Fibroblast of pulmonary artery (primary cell): Measurements from ENCODE around the gene ABHD2.

Source experiments
- DNase-seq: peaks from one replicate; pipeline ENCODE4 v3.0.0-alpha.2; 2010; ENCODE audit warnings: low read depth
- H3K4me3 ChIP-seq: replicated peaks from 2 replicates; pipeline ENCODE4 v1.5.1; 2011; ENCODE audit warnings: low read depth, mild to moderate bottlenecking, control low read depth, low read length, moderate library complexity
- CTCF ChIP-seq: IDR thresholded peaks from 2 replicates; pipeline ENCODE4 v1.5.1; 2011; ENCODE audit warnings: mild to moderate bottlenecking, control low read depth, low read length, inconsistent platforms; ENCODE audit errors: missing control alignments

The ABHD2 gene

GRCh38 chr15:89127054-89127702 lies 38.9 kb downstream of the ABHD2 start:
- peak; percentile 12 for TF ChIP-seq CTCF
- DNase-seq, result no peak
- no peak overlapping the region for H3K4me3 ChIP-seq

GRCh38 chr15:89128320-89129122 lies 40.3 kb downstream of the ABHD2 start:
- no peak for DNase-seq
- no peak overlapping the region for H3K4me3 ChIP-seq
- TF ChIP-seq CTCF, result no peak

DNA sequence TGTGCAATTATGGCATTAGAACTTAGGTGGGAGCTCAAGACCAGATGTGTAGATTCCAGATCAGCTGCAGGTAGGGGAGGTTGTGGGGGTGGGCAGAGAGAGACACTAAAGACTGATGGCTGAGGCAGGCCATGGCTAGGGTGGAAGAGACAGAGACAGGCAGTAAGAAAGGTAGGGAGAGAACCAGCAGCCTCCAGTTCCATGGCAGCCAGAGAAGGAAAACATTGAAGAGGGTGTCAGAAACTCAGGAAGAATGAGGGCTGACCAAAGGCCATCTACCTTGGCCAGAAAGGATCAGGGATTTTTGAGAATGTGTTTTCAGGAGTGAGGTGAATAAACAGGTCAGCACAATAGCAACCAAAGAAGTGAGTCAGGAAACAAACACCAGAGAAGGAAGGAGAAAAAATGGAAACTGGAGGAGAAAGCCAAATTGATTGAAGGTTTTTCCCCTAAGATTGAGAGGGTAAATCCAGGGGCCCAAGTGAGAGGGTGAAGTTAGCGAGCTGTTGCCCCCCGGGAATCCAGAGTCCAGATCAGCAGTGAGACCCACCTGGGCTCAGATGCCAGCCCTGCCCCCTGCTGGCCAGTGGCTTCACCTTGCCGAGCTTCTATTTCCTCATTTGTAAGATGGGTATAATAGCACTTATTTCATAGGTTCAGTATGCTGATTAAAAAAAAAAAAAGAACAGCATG lies 41.0 kb downstream of the ABHD2 start:
- DNase-seq, result peak; percentile 49
- peak; percentile 80 for TF ChIP-seq CTCF
- H3K4me3 ChIP-seq, result no peak overlapping the region

GRCh38 chr15:89129816-89130134 lies 41.5 kb downstream of the ABHD2 start:
- TF ChIP-seq CTCF, result no peak
- DNase-seq, result no peak
- no peak overlapping the region for H3K4me3 ChIP-seq

DNA sequence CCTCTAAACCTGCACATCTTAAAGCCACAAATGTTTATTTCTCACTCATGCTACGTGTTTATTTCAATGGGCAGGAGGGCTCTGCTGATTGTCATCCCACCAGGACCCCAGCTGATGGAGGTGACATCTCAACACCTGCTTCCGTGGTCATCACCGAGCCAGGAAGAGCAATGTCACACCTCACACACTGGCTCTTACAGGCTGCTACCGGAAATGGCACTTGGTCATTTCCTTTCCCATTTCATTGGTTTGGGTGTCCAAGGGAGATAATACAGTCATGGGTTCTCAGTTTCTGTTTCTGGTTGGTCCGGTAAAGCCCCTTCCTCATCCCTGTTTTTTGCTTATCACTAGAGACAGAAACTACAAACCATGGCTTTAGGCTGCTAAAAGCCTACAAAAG lies 41.9 kb downstream of the ABHD2 start:
- no peak for DNase-seq
- TF ChIP-seq CTCF, result no peak
- no peak overlapping the region for H3K4me3 ChIP-seq

DNA sequence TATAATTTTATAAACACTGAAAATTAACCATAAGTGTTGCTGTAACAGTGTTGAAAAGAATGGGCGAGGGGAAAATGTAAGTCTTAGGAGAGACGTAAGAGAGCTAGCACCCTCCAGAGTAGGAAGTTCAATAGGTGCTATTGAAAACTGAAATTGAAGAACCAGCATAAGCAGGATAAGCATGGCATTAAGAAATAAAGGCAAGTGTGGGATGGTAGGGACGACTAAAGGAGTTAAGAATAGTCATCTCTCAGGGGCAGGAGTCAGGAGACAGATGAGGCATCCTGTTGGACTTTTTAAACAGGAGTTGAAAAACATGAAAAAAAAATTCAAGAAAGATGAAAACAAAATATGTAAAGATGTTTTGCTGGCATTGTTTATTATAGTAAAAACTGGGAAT lies 43.5 kb downstream of the ABHD2 start:
- no peak for DNase-seq
- H3K4me3 ChIP-seq, result no peak overlapping the region
- TF ChIP-seq CTCF, result no peak
